GM19035 (cell line): ENCODE results near the gene CFTR.

Experiments
- ATAC-seq: cut with Tn5 transposase; IDR thresholded peaks from one replicate; pipeline ENCODE4 v1.9.1; 2021; ENCODE audit not compliant: unreplicated experiment

The CFTR gene

DNA sequence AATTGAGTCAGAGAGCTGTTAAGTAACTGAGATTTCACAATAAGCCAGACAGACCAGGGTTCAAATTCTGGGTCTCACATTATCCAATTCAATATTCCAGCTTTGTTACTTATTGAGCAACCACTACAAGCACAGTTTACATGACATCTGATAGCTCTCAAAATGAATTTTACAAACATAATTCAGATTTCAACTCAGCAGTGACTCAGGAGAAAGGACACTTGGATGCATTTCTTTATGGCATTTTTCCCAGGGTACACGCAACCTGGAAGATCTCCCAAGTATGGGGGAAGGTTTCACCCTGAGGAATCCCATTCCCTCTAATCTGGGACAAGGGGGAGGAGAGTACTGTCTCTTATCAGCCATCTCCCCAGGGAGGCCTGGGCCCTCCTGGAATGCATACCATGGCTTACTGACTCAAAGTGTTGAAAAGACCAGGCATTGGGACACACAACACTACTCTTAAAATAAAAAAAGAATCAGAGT lies 102.4 kb downstream of the CFTR start:
- ATAC-seq: no peak

DNA sequence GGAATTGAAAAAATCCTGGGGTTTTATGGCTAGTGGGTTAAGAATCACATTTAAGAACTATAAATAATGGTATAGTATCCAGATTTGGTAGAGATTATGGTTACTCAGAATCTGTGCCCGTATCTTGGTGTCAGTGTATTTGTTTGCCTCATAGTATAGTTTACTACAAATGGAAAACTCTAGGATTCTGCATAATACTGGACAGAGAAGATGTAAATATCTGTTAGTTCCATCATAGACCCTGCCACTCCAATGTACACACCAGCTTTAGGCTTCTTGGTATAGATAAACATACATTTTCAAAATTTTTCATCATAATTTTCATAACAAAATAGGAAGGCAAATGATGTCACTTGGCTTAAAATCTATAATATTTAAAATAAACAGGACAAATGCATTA lies 108.1 kb downstream of the CFTR start:
- no peak for ATAC-seq

DNA sequence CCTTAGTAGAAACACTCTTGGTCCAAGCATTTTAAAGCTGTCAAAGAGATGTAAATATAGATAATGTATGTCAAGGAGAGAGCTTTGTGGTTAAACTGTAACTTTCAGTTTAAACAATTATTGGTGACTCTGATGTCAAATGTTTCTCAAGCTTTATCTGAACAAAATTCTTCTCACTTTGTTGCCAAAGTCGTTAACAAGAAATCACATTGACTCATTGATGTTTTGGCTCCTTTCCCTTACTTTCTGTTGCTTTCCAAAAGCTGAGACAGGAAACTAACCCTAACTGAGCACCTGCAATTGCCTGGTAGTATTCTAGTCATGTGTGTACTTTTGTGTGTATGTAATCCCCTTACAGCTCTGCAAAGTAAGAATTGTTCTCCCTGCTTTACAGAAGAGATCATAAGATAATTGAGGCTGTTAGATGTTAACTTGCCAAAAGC lies 108.5 kb downstream of the CFTR start:
- ATAC-seq: peak; percentile 55

DNA sequence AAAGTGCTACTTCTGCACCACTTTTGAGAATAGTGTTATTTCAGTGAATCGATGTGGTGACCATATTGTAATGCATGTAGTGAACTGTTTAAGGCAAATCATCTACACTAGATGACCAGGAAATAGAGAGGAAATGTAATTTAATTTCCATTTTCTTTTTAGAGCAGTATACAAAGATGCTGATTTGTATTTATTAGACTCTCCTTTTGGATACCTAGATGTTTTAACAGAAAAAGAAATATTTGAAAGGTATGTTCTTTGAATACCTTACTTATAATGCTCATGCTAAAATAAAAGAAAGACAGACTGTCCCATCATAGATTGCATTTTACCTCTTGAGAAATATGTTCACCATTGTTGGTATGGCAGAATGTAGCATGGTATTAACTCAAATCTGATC lies 110.4 kb downstream of the CFTR start:
- ATAC-seq: no peak

DNA sequence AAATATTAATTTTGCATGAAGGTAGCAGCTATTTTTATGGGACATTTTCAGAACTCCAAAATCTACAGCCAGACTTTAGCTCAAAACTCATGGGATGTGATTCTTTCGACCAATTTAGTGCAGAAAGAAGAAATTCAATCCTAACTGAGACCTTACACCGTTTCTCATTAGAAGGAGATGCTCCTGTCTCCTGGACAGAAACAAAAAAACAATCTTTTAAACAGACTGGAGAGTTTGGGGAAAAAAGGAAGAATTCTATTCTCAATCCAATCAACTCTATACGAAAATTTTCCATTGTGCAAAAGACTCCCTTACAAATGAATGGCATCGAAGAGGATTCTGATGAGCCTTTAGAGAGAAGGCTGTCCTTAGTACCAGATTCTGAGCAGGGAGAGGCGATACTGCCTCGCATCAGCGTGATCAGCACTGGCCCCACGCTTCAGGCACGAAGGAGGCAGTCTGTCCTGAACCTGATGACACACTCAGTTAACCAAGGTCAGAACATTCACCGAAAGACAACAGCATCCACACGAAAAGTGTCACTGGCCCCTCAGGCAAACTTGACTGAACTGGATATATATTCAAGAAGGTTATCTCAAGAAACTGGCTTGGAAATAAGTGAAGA lies 112.3 kb downstream of the CFTR start:
- ATAC-seq: no peak

DNA sequence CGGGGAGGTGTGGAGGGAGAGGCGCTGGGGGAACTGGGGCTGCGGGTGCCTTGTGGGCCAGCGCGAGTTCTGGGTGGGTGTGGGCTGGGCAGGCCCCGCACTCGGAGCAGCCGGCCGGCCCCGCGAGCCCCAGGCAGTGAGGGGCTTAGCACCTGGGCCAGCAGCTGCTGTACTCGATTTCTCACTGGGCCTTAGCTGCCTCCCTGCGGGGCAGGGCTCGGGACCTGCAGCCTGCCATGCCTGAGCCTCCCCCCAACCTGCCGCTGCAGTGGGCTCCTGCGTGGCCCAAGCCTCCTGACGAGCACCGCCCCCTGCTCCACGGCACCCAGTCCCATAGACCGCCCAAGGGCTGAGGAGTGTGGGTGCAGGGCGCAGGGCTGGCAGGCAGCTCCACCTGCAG lies 116.3 kb downstream of the CFTR start:
- ATAC-seq: no peak

DNA sequence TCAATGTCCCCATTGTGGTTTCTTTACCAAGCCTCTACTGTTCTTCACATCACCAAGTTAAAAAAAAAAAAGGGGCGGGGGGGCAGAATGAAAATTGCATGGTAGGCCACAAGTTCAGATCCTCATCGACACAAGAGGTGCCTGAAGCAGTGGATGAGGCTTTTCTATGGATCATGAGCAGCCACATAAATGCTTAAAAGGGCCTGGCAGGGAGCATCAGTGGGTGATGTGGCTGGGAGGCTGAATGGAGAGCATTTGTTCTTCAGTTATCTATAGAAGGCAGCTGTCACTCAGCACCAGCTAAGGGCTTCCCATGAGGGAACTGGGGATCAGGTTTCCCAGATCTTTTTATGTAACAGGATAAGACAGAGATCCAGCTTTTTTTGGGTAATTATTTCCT lies 117.9 kb downstream of the CFTR start:
- no peak for ATAC-seq

DNA sequence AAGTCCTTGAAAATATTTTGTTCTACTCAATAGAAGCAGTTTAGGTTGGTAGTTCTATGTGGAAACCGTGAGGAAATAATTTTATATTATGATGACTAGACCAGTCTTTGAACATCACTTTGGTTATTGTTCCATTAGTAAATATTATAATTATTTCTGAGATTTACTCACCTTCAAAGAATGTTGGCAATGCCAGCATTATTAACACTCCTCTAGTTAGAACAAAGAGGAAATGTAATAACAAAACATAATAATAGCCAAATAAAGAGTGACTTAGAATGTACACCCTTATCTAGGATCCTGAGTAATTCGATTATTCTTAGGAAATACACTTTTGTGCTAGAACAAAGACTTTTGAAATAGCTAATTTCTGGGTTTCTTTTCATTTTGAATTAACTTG lies 121.1 kb downstream of the CFTR start:
- no peak for ATAC-seq

DNA sequence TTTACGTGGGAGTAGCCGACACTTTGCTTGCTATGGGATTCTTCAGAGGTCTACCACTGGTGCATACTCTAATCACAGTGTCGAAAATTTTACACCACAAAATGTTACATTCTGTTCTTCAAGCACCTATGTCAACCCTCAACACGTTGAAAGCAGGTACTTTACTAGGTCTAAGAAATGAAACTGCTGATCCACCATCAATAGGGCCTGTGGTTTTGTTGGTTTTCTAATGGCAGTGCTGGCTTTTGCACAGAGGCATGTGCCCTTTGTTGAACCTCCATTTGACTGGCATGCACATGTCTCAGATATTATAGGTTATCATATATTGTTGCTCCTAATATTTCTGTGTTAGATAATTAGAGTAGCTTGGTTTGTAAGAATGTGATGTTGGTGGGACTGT lies 123.8 kb downstream of the CFTR start:
- ATAC-seq: no peak

DNA sequence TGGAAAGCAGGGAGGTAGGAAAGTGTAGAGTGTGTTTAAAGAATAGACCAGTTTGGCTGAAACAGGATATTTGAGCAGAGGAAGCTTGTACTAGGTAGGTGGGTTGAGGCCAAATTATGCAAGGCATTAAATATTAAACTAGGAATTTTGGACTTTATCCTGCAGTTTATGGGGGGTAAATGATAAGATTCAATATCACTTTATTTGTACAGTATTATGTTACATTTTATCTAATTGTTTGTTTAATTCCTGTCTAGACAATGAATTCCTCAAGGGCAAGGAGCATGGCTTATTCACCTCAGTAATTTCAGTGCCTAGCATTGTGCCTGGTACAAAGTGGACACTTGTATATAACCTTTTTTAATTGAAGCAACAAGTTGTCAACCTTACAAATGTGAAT lies 125.9 kb downstream of the CFTR start:
- no peak for ATAC-seq

DNA sequence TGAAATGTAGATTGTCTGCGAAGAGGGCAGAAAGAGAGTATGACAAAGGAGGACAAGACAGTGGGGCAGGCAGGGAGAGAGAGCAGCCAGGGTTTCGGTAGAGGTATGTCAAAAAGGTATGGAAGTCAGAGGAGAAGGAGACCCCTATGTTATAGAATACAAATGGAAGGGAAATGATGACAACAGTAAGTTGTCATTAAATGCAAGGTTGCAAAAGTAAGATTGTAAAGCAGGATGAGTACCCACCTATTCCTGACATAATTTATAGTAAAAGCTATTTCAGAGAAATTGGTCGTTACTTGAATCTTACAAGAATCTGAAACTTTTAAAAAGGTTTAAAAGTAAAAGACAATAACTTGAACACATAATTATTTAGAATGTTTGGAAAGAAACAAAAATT lies 126.3 kb downstream of the CFTR start:
- no peak for ATAC-seq

DNA sequence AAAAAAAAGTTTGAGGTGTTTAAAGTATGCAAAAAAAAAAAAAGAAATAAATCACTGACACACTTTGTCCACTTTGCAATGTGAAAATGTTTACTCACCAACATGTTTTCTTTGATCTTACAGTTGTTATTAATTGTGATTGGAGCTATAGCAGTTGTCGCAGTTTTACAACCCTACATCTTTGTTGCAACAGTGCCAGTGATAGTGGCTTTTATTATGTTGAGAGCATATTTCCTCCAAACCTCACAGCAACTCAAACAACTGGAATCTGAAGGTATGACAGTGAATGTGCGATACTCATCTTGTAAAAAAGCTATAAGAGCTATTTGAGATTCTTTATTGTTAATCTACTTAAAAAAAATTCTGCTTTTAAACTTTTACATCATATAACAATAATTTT lies 130.6 kb downstream of the CFTR start:
- ATAC-seq: no peak

DNA sequence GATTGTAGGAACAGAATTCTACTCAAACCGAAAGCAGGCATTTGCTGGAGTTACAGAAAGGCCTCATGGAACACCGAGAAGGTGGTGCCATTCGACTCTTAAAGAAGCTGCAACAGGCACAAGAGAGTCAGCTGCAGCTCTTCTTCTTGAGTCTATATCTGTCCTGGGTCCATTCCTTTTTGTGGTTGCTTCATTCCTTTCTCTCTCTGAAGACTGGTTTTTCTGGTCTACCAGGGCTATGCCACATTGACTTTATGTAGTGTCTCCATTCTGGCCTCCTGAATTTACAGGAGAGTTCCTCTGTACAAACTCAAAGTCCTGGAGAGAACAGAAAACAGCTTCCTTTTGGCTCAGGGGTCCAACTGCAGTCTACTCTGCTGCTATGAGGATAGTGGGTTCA lies 132.8 kb downstream of the CFTR start:
- ATAC-seq: no peak

DNA sequence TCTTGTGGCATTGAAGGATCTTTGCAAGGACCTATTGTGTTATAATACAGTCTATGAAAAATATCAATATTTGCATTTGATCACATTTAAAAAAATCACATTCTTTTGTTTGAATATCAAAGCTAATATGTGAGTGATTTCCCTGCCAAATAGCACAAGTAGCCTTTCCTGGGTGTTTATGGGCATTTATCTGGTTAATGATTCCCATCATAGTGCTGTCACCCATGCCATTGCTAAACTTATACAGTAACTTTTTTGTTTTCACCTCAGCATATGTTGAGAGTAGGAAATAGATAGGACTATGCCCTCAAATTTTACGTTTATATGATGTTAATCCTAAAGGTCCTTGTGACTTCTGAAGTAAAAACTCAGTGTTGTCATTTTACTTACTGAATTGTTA lies 136.9 kb downstream of the CFTR start:
- no peak for ATAC-seq

DNA sequence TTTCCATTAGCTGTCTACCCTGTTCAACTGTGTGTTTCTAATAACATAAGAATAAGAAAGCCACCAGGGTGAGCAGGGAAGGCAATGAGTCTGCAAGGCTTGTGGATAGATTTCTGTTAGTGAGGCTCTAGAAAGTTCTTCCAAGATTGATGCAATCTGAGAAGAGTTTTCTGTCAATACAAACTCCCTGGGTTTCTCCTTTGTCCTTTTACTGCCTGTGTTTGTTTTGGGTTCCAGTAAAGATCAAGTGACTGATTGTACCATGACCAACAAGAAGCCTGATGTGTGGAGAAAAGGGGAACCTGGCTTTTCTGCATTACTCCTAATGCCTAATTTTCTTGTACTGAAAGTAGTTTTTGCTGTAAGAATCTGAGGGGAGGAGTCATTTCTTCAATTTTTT lies 139.9 kb downstream of the CFTR start:
- ATAC-seq: no peak

DNA sequence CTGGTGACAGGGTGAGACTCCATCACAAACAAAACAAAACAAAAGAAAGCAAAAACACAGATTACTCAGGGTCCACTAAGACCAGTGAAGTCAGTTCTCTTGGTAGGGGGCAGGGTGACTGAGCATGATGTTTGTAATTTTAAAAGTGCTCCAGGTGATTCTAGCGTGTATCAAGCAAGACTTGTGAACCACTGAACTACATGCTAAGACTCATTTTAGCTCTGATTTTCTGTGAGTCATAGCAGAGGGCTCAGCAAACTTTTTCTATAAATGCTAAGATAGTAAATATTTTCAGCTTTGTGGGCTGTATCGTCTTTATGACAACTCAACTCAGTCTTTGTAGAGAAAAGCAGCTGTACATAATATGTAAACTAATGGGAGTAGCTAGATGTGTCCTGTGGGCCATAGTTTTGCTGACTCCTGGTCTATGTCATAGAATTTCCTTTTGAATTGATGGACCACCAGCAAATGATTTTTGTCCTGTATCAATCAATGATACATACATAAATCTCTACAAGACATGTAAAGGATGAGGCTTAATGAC lies 141.3 kb downstream of the CFTR start:
- no peak for ATAC-seq

DNA sequence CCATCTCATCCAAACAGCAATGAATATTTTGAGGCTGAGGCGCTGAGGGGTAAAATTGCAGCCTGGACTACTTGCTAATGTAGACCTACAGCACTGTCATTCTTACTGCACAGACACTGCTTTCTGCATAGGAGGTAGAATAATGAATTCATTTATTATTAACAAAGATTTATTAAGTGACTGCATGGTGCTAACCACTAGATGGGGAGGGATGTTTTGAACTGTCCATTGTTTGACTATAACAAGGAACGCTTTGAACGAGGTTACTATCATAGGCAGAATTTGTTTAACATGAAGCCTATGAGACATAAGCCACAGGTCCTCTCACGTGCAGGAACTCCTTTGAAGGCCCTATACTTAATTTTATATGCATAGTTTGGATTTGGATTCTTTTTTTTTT lies 143.8 kb downstream of the CFTR start:
- no peak for ATAC-seq

DNA sequence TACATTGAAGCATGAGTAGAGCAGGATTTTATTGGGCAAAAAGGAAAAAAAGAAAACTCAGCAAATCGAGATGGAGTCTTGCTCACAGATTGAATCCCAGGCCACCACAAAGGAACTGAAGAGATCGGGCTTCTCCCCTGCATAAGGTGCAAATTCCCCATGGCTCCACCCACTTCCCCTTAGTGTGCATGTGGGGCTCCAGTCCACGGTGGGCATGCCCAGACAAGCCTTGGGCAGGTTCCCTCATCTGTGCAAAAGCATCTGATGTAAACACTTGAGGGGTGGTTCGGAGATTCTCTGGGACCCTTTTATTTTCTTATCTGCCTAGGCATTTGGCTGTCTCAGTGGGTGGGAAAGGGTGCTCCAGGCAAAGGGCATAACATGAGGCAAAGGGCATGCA lies 150.7 kb downstream of the CFTR start:
- no peak for ATAC-seq

DNA sequence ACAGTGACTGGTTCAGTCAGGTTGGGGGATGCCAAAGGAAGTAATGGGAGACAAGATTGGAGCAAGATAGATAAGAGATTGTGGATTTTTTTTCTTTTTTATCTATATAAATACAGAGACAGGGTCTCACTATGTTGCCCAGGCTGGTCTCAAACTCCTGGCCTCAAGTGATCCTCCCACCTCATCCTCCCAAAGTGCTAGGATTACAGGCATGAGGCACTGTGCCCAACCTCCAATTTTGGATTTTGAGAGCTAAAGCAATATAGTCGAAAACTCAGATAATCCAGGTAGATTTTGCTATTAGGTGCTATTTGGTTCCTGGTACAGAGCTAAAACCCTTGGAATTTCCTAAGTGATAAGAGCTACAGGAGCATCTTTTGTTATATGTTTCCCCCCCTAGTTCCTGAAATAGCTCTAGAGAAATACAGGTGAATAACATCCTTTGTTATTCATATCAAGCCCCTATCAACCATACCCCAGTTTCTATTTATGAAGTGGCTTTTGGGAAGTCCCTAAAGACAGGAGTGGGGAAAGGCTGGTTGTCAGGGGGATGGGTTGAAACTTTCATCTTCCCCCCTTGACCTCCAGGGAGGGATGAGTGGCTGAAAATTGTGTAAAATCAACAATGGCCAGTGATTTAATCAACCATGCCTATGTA lies 151.2 kb downstream of the CFTR start:
- ATAC-seq: no peak

DNA sequence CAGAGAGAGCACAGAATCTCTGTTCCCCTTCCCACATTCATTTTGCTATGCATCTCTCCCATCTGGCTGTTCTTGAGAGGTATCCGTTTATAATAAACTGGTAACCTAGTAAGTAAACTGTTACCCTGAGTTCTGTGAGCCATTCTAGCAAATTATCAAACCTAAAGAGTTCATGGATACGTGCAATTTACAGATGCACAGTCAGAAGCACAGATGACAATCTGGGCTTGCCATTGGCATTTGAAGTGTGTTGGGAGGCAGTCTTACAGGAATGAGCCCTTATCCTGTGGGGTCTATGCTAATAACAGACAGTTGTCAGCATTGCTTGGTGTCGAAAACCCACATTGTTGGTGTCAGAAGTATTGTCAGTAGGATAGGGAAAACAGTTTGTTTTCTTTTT lies 151.8 kb downstream of the CFTR start:
- ATAC-seq: no peak

DNA sequence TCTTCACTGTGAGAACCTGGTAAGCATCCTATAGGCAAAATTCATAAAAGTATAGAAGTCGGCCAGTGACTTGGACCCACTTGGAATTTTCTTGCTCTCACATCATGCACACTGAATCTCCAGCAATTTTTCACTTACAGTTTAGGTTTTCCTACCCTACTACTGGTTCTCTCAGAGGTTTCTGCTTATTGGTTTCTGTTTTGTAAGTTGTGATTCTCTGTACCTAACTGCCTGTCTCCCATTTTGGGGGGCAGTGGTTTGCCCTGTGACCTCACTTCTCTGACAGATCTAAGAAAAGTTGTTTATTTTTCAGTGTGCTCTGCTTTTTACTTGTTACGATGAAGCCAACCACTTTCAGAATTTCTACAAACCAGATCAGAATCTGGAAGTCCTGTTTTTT lies 158.1 kb downstream of the CFTR start:
- ATAC-seq: no peak

DNA sequence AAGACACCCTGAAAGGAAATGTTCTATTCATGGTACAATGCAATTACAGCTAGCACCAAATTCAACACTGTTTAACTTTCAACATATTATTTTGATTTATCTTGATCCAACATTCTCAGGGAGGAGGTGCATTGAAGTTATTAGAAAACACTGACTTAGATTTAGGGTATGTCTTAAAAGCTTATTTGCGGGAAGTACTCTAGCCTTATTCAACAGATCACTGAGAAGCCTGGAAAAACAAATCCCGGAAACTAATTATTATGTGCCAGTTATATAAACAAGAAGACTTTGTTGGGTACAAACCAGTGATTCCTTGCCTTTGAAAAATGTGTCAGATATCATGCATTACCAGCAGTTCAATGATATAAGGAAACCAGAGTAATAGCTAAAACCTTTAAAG lies 160.1 kb downstream of the CFTR start:
- ATAC-seq: no peak

DNA sequence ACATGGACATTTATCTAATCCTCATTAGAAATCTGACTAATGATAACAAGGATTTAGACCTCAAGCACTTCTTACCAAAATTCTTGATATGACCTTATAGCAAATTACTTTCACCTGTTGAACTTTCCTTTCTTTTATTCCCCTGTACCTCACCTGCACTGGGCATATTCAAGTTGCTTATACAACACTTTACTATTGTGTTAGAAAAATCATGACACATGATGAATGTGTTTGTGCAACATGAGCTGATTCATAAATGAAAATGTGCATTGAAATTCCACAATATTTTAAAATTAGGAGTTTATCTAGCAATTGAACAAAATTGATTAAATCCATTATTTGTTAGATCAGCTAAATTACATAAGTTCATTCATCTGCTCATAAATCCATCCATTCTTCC lies 160.6 kb downstream of the CFTR start:
- ATAC-seq: no peak
